ENCODE measurements around the gene ENAH.

Gene ENAH

DNA sequence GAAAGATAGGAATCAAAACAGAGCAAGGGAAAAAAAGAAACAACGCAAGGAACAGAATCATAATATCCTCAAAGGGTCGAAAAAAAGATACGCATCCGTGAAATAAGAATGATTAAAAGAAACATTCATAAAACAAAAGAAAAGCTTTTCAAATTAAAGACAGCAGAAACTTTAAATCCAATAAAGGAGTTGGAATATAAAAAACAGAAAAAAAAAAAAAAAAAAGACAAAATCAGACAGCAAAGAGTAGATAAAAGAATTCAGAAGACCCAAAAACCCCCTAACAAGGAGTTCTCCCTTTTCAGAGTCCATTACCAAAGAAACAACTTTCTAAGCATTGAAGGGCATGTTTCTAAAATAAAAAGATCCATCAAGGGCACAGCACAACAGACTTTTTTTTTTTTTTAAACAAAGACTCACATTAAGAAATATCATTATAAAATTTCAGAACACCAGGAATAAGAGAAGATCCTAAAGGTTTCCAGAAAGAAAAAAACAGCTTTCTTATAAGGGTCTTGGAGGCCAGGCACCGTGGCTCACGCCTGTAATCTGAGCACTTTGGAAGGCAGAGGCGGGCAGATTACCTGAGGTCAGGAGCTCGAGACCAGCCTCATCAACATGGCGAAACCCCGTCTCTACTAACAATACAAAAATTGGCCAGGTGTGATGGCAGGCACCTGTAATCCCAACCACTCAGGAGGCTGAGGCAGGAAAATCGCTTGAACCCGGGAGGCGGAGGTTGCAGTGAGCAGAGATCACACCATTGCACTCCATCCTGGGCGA, 44.7 kb downstream of the ENAH start:
- DNase-seq (ENCODE audit: low read depth in 2 of 2, low spot score in 1 of 2) = no peak

- no peak for DNase-seq (ENCODE audit: low read depth in 2 of 2, low spot score in 1 of 2)
These were observed 45.6 kb downstream of the ENAH start for GRCh38 chr1:225607355-225607754.

DNA sequence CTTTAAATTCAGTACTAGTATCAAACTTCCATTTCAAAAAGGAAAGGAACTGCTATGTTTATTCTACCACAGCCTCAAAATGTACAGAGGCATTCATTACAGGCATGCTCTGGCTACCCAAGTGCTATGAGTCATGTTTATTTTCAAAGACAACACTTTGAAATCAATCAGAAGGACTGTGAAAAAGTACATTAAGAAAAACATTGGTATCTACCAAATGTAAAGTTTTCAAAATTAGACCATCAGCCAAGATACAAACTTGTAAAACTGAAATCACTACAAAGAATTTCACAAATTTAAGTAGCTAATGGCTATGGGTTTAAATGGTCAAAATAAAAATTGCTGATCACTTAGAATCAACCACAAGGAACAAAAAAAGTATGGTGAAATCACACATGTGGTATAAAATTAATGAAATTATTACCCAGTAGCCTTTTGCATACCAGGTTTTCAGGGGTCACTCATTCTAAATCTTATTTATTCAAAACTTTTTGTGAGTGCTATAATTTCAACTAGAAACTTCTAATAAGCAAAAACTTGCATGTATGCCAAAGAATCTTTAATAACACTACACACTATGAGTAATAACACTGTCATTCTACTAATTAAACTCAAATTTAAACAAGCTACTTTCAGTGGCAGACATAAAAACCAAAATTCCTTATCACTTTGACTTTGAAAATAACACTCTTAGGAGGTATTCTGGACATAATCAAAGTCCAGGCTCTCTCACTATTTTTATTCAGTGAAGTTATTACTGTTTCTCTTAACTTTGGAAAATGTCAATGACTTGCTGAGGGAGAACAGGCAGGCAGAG, 49.2 kb downstream of the ENAH start:
- no peak for DNase-seq (ENCODE audit: low read depth in 2 of 2, low spot score in 1 of 2)

DNA sequence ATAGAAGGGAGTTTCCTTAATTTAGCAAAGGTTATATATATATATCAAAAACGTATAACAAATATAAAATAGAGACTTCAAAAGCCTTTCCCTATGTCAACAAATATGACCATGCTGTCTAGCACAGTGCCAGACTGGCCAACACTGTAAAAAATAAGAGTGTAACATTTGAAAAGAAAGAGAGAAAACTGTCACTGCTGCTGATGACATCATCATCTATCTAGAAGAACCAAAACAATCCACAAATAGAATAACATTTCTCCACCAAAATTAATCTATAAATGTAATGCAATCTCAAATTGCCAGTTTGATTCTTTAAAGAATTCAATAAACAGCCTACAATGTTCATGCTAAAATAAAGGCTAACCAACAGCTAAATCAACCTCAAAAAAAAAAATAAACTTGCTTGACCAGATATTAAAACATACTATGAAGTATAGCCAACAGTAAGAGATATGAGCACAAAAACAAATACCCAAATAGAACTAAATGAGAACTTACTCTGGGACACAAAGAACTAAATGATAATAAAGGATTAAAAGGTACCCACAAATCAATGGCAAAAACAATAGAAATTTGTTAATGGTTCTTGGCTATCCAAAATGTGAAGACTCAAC, 50.2 kb downstream of the ENAH start:
- no peak for DNase-seq (ENCODE audit: low read depth in 2 of 2, low spot score in 1 of 2)

DNA sequence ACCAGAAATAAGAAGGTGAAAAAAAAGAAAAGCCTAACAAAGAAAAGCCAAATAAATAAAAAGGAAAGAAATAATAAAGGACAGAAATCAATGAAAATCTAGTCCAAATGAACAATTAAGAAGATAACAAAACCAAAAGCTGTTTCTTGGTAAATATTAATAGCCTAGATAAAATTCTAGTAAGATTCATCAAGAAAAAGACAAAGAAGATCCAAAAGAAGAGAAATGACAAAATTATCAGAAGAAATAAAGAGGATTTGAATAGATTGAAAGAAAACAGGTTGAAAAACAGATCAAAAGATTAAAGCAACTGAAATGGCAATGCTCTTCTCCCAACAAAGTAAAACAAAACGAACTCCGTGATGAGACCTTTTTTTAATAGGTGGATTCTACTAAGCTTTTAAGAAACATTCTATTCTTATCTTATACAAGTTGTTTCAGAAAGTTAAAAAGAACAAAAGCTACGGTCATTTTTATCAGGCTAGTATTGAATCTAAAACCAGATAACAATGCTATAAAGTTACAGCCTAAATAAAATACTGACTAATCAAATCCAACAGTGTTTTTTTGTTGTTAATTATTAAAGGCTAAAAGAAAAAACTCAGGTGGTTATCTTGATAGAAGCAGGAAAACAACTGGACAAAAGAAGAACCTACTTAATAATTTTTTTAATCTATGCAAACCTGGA, 50.9 kb downstream of the ENAH start:
- no peak for DNase-seq (ENCODE audit: low read depth in 2 of 2, low spot score in 1 of 2)

DNA sequence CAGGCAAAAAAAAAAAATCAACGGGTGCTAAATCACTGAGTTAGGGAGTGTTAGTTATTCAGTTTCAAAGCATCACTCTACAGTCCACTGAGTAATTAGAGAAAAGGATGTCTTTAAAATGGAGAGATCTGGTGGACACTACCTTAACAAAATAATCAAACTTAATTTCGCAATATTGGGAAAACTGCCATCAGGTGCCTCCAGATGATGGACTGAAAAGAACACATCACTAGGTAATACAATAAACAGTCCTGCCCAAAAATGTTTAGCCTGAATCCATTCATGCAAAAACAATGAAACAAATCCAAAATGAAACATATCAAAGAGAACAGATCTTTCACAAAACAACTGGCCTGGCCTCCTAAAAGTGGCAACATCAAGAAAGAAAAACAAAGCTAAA, 54.1 kb downstream of the ENAH start:
- DNase-seq (ENCODE audit: low read depth in 2 of 2, low spot score in 1 of 2) = no peak

DNA sequence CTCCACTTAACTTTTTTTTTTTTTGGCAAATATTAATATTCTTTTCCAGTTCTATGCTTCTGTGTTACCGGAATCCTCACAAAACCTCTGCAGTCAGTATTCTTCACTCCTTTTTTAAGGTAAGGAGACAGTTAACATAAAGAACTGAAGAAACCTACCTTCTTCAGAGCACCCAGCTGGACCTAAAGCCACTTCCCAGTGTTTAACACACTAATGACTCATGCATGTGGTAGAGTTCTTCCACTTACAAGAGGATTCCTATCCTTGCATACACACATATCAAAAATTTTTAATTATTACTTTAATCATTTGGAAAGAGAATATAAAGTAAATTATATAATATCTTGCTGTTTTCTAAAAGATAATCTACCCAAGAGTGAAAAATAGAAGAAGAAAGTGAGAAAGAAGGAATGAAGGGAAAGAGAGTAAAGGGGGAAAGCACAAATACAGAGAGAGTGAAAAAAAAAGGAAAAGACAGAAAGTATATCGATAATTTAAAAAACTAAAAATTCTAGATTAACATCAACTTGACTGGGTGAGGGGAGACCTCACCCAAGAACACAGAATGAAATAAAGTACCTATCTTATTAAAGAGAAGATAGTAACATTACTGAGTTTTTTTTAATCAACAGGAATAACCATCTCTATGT, 54.9 kb downstream of the ENAH start:
- no peak for DNase-seq (ENCODE audit: low read depth in 2 of 2, low spot score in 1 of 2)

GRCh38 chr1:225596736-225597135, 56.2 kb downstream of the ENAH start:
- no peak for DNase-seq (ENCODE audit: low read depth in 2 of 2, low spot score in 1 of 2)

- no peak for DNase-seq (ENCODE audit: low read depth in 2 of 2, low spot score in 1 of 2)
These were observed 56.9 kb downstream of the ENAH start for GRCh38 chr1:225595974-225596551.

DNA sequence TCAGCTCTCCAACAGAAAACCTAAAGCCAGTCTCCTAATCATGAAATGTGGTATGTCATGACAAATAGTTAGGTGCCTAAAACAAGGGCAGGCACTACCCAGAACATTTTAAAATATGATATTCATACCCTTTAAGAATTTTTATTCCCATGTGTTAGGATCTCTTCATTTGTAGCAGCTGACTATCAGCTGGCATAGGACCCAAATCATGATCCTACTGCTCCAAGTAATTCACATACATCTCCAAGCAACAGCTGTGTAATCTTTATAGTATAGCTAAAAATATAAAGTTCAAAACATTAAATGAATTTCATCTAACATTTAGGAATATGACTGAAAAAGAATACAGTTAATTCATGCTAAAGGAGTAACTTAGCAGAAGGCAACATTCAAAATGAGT, 57.5 kb downstream of the ENAH start:
- no peak for DNase-seq (ENCODE audit: low read depth in 2 of 2, low spot score in 1 of 2)

DNA sequence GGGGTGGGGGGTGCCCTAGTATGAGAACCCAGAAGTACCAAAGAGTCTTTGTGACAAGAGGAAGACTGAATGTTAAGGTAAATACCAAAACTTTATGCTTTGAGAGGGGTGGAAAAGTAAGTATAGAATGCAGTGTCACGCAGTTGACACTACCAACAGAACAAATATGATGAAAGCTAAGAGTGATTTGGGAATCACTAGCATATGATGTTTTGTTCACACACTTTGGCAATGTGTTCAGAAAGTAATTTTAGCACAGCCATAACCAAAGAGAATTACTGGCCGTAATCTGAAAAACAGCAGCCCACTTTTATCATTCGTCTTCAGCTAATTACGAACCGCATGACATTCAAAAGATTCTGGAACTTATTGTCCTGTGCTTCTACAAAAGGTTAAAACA, 59.5 kb downstream of the ENAH start:
- DNase-seq (ENCODE audit: low read depth in 2 of 2, low spot score in 1 of 2) = no peak

DNA sequence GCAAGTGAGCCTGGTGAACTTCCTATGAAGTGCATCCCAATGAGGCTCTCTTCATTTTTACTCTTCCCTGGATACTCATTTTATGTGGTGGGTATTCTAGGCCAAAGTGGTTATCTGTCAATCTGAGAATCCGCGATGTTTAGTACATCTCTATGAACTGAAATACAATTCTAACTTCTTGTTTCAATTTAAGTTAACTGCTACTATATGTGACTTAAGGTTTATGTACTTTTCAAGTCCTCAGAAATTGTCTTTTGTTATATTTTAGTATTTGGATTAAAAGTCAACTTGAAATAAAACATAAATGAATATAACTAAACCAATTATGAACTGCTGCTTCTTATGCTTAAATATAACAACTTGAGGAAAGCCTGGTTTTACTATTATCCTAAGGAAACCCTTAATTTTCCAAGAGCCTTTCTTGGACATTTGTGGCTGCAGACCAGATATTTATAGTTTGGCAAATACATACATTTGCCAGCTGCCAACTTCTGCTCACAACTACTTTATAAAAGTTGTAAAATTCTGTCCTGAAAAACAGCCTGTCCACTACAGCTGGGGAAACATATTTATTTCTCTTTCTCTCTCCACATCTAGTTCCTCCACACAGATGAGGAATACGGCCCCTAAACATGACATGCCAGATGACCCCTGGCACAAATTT, 60.4 kb downstream of the ENAH start:
- DNase-seq (ENCODE audit: low read depth in 2 of 2, low spot score in 1 of 2) = no peak

- no peak for DNase-seq (ENCODE audit: low read depth in 2 of 2, low spot score in 1 of 2)
These were observed 65.6 kb downstream of the ENAH start for GRCh38 chr1:225587310-225587709.

DNA sequence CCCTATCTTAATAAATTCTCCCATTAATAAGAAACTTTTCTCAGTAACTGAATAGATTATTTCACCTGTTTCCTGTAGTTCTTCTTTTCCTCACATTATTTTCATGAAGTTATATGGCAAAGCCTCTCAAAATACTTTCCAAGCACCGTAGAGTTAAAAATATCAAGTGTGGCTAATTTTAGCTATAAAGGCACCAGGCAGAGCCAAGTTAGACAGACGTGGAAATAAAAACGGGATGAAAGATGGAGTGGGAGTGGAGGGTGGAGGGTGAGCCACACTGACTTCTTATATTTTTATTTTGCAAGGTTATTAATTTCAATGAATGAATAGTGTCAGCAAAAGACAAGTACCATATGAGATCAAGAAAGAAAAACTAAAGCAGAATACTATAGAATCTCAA, 71.7 kb downstream of the ENAH start:
- no peak for DNase-seq (ENCODE audit: low read depth in 2 of 2, low spot score in 1 of 2)

- no peak for DNase-seq (ENCODE audit: low read depth in 2 of 2, low spot score in 1 of 2)
These were observed 72.5 kb downstream of the ENAH start for GRCh38 chr1:225580238-225581099.

GRCh38 chr1:225578251-225578977, 74.5 kb downstream of the ENAH start:
- DNase-seq (ENCODE audit: low read depth in 2 of 2, low spot score in 1 of 2) = no peak

- DNase-seq (ENCODE audit: low read depth in 2 of 2, low spot score in 1 of 2) = no peak
These were observed 75.7 kb downstream of the ENAH start for GRCh38 chr1:225577241-225577640.

DNA sequence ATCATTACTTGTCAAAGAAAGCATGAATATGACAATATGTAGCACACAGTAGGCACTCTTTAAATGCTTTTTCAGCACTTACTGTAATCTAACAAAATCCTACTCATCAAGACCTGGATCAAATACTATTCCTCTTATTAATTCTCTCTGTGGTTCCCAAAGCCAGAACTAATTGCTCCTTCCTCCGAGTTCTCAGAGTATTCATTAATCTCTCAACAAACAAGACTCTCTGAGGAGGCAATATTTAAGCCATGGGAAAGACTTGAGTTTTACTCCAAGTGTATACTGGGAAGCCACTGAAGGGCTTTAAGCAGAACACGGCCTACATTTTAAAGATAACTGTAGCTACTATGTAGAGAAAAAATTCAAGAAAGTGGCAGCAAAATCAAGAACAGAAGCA, 79.7 kb downstream of the ENAH start:
- DNase-seq (ENCODE audit: low read depth in 2 of 2, low spot score in 1 of 2) = no peak

DNA sequence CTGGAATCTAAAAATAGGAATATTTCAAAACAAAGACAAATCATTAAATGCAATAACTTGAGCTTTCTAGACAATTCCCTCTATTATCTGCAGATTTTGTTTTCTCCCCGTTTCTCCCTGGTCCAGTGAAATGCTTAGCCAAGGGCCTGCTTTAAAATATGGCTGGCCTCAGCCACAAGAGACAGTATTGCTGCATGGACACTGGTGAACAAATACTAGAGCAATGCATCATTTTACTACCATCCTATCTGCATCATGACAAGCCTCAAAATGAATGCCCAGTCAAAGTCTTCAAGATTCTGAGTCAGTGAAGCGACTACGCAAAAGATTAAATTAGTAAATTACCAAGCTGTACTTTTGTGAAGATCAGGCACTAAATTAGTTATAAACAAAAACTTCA, 80.5 kb downstream of the ENAH start:
- DNase-seq (ENCODE audit: low read depth in 2 of 2, low spot score in 1 of 2) = no peak
